Retina (tissue), 1 donor: Measurements from ENCODE around the gene FBXO45.
A peak's percentile ranks its signal among the peaks of the same experiment; 100 is the strongest.
"Not testable (repeated sequence)": the region's sequence is repeated elsewhere in the genome, so short reads cannot be mapped to it uniquely, and the experiment has no call there.

Source experiments
- DNase-seq: peaks from one replicate; pipeline ENCODE4 v3.0.0-alpha.2; 2016

The FBXO45 gene

GRCh38 chr3:196620161-196620604, 51.7 kb downstream of the FBXO45 start:
- DNase-seq: peak; percentile 49

GRCh38 chr3:196620684-196621083, 52.2 kb downstream of the FBXO45 start:
- DNase-seq: no peak

GRCh38 chr3:196621611-196622010, 53.2 kb downstream of the FBXO45 start:
- DNase-seq: no peak

- no peak for DNase-seq
Measured at GRCh38 chr3:196624067-196624790, 55.8 kb downstream of the FBXO45 start.

- no peak for DNase-seq
Measured at GRCh38 chr3:196624907-196625306, 56.4 kb downstream of the FBXO45 start.

- no peak for DNase-seq
Measured at GRCh38 chr3:196625331-196625730, 56.9 kb downstream of the FBXO45 start.

GRCh38 chr3:196627918-196628231, 59.4 kb downstream of the FBXO45 start:
- no peak for DNase-seq

GRCh38 chr3:196629228-196629627, 60.8 kb downstream of the FBXO45 start:
- DNase-seq: no peak

- no peak for DNase-seq
Measured at GRCh38 chr3:196631682-196632045, 63.2 kb downstream of the FBXO45 start.

GRCh38 chr3:196632046-196632751, 63.7 kb downstream of the FBXO45 start:
- peak; percentile 93 for DNase-seq

GRCh38 chr3:196633555-196634151, 65.2 kb downstream of the FBXO45 start:
- DNase-seq: no peak

- DNase-seq: no peak
Measured at GRCh38 chr3:196634224-196634623, 65.8 kb downstream of the FBXO45 start.

- DNase-seq: no peak
Measured at GRCh38 chr3:196634829-196635228, 66.4 kb downstream of the FBXO45 start.

- no peak for DNase-seq
Measured at GRCh38 chr3:196636369-196637349, 68.2 kb downstream of the FBXO45 start.

- DNase-seq: not testable (repeated sequence)
Measured at GRCh38 chr3:196637941-196638340, 69.5 kb downstream of the FBXO45 start.
